ENCODE measurements around the gene GPR108.

The GPR108 gene

GRCh38 chr19:6713773-6714692 is 23.3 kb downstream of the GPR108 start:
- ChIA-PET CTCF (no interaction called here), POLR2A (no interaction called here)
- DNase-seq (ENCODE audit: extremely low spot score) = no peak
- TF ChIP-seq FOXM1 (IDR thresholded peaks at IDR 0.05; ENCODE audit: borderline replicate concordance) = no peak
- TF ChIP-seq LEF1 (IDR thresholded peaks at IDR 0.05; ENCODE audit: borderline replicate concordance) = no peak
- no peak for TF ChIP-seq PKNOX1 (IDR thresholded peaks at IDR 0.05)
- TF ChIP-seq FOXK2 (IDR thresholded peaks at IDR 0.05) = no peak
- TF ChIP-seq ARNT (IDR thresholded peaks at IDR 0.05) = no peak
- no peak for TF ChIP-seq SP1 (IDR thresholded peaks at IDR 0.05)
- no peak for TF ChIP-seq L3MBTL2 (conservative IDR thresholded peaks at IDR 0.05)
- TF ChIP-seq CTBP1 (IDR thresholded peaks at IDR 0.05; ENCODE audit: borderline replicate concordance) = no peak
- no peak for TF ChIP-seq BHLHE40 (IDR thresholded peaks at IDR 0.05; ENCODE audit: borderline replicate concordance)
- no peak for TF ChIP-seq NFRKB (IDR thresholded peaks at IDR 0.05)
- no peak for TF ChIP-seq SUZ12 (IDR thresholded peaks at IDR 0.05)
- TF ChIP-seq HDGF (IDR thresholded peaks at IDR 0.05; ENCODE audit: borderline replicate concordance) = no peak
- no peak for TF ChIP-seq ZNF384 (IDR thresholded peaks at IDR 0.05)
- TF ChIP-seq TARDBP (IDR thresholded peaks at IDR 0.05) = no peak
- no peak for TF ChIP-seq ELF4 (IDR thresholded peaks at IDR 0.05)
- TF ChIP-seq FOXA1 (IDR thresholded peaks at IDR 0.05) = no peak

DNA sequence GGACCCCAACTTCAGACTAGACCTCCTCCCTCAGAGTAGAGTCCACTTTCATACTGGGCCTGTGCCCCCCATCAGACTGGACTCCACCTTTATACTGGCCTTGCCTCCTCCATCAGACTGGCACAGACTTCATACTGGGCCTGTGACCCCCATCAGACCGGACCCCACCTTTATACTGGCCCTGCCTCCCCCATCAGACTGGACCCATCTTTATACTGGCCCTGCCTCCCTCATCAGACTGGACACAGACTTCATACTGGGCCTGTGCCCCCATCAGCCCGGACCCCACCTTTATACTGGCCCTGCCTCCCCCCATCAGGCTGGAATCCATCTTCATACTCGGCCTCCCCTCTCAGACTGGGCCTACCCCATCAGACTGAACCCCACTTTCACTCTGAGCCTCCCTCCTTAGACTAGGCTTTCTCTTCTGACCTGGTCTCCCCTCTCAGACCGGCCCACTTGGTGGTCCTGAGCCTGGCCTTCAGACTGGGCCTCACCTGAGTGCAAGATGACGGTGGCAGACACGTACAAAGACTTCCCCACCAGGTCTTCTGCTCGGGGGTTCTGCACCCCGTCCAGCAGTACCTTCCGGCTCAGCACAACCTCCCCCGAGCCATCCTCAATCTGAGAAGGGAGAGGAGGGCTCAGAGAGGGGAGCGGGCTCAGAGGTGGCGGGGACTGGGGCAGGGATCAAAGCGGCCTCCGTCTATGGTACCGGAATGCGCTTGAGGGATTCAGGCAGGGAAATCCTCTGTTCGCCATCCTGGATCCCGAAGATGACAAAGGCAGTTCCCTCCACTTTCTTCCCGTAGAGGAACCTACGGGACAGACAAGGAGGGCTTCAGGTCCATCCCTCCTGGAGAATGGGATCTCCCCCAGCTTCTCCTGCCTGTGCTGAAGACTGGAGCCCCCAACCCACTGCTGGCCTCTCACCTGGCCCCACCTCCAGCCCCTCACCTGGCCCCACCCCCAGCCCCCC is 24.4 kb downstream of the GPR108 start:
- POLR2A ChIA-PET = no interaction called here
- no peak for DNase-seq (ENCODE audit: extremely low spot score)
- no peak for TF ChIP-seq FOXM1 (IDR thresholded peaks at IDR 0.05; ENCODE audit: borderline replicate concordance)
- TF ChIP-seq SP1 (IDR thresholded peaks at IDR 0.05) = no peak
- TF ChIP-seq SUZ12 (IDR thresholded peaks at IDR 0.05) = no peak
- no peak for TF ChIP-seq ARNT (IDR thresholded peaks at IDR 0.05)
- TF ChIP-seq BHLHE40 (IDR thresholded peaks at IDR 0.05; ENCODE audit: borderline replicate concordance) = no peak
- no peak for TF ChIP-seq L3MBTL2 (conservative IDR thresholded peaks at IDR 0.05)
- TF ChIP-seq NFRKB (IDR thresholded peaks at IDR 0.05) = no peak
- TF ChIP-seq HDGF (IDR thresholded peaks at IDR 0.05; ENCODE audit: borderline replicate concordance) = no peak
- no peak for TF ChIP-seq TARDBP (IDR thresholded peaks at IDR 0.05)
- no peak for TF ChIP-seq FOXA1 (IDR thresholded peaks at IDR 0.05)
- TF ChIP-seq CTBP1 (IDR thresholded peaks at IDR 0.05; ENCODE audit: borderline replicate concordance) = no peak
- no peak for TF ChIP-seq ZNF384 (IDR thresholded peaks at IDR 0.05)
- CTCF ChIA-PET = no interaction called here

GRCh38 chr19:6712231-6712630 is 25.1 kb downstream of the GPR108 start:
- TF ChIP-seq NFRKB (IDR thresholded peaks at IDR 0.05) = no peak
- TF ChIP-seq TARDBP (IDR thresholded peaks at IDR 0.05) = no peak
- TF ChIP-seq FOXA1 (IDR thresholded peaks at IDR 0.05) = no peak
- no peak for TF ChIP-seq BHLHE40 (IDR thresholded peaks at IDR 0.05; ENCODE audit: borderline replicate concordance)
- TF ChIP-seq PKNOX1 (IDR thresholded peaks at IDR 0.05) = no peak
- no peak for TF ChIP-seq L3MBTL2 (conservative IDR thresholded peaks at IDR 0.05)
- ChIA-PET CTCF (no interaction called here), POLR2A (no interaction called here)
- DNase-seq (ENCODE audit: extremely low spot score) = no peak

- POLR2A ChIA-PET = no interaction called here
- CTCF ChIA-PET = no interaction called here
- TF ChIP-seq FOXA1 (IDR thresholded peaks at IDR 0.05) (no peak), FOXK2 (IDR thresholded peaks at IDR 0.05) (no peak), PKNOX1 (IDR thresholded peaks at IDR 0.05) (no peak), SP1 (IDR thresholded peaks at IDR 0.05) (no peak)
- DNase-seq (ENCODE audit: extremely low spot score) = no peak
Observed at GRCh38 chr19:6711605-6712004, 25.8 kb downstream of the GPR108 start.

DNA sequence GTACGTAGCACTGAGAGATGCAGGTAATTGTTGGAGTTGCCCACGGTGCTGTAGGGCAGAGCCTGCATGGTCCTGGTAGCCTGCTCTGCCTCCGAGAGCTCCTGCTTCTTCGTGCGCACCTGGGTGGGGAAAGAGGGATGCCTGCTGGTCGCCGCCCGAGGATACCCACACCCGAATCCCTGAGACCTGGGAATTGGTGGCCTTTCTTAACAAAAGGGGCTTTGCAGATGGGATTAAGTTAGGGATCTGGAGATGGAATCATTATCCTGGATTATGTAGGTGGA is 26.4 kb downstream of the GPR108 start:
- POLR2A ChIA-PET = no interaction called here
- CTCF ChIA-PET = interaction anchor here (0.5 kb wide), 1 partner anchor 631 kb away, joined by 3 read pairs; no protein-coding TSS in a partner anchor

More for the DNA sequence above, 26.4 kb downstream of the GPR108 start:
- TF ChIP-seq ARNT (IDR thresholded peaks at IDR 0.05) = no peak
- no peak for TF ChIP-seq SP1 (IDR thresholded peaks at IDR 0.05)
- TF ChIP-seq LEF1 (IDR thresholded peaks at IDR 0.05; ENCODE audit: borderline replicate concordance) = no peak
- no peak for TF ChIP-seq L3MBTL2 (conservative IDR thresholded peaks at IDR 0.05)
- no peak for TF ChIP-seq FOXA1 (IDR thresholded peaks at IDR 0.05)
- TF ChIP-seq PKNOX1 (IDR thresholded peaks at IDR 0.05) = no peak
- DNase-seq (ENCODE audit: extremely low spot score) = no peak
